ENCODE results near the gene SLC12A3.

GRCh38 chr16:56895813-56896212 lies 30.8 kb downstream of the SLC12A3 start:
- TF ChIP-seq CTCF (IDR thresholded peaks at IDR 0.05; ENCODE audit: control extremely low read depth in 1 of 3, insufficient read depth in 1 of 3, low read depth in 1 of 3, low read length in 3 of 3) (no peak), POLR2AphosphoS5 (IDR thresholded peaks at IDR 0.05; ENCODE audit: low read depth, low read length) (no peak), POLR2A (IDR thresholded peaks at IDR 0.05; ENCODE audit: control extremely low read depth in 1 of 2, low read depth in 2 of 2, low read length in 2 of 2) (no peak), SIN3A (conservative IDR thresholded peaks at IDR 0.05 in 1 of 2, IDR thresholded peaks at IDR 0.05 in 1 of 2; ENCODE audit: low read depth in 1 of 2, low read length in 2 of 2) (no peak), RBBP5 (IDR thresholded peaks at IDR 0.05; ENCODE audit: borderline replicate concordance, low read depth, low read length) (no peak), TEAD4 (IDR thresholded peaks at IDR 0.05; ENCODE audit: low read depth, low read length) (no peak), CBX5 (IDR thresholded peaks at IDR 0.05; ENCODE audit: low read depth, low read length) (no peak), SRF (IDR thresholded peaks at IDR 0.05; ENCODE audit: low read depth, low read length) (no peak), ZNF274 (IDR thresholded peaks at IDR 0.05; ENCODE audit: borderline replicate concordance, extremely low read depth, low read length) (no peak), EP300 (IDR thresholded peaks at IDR 0.05; ENCODE audit: borderline replicate concordance in 1 of 2, low read depth in 2 of 2, low read length in 2 of 2) (no peak), BCL11A (IDR thresholded peaks at IDR 0.05; ENCODE audit: low read depth in 2 of 2, low read length in 2 of 2) (no peak), ASH2L (IDR thresholded peaks at IDR 0.05; ENCODE audit: low read length) (no peak), NRF1 (IDR thresholded peaks at IDR 0.05; ENCODE audit: low read depth, low read length) (no peak), EZH2 (IDR thresholded peaks at IDR 0.05; ENCODE audit: low read depth, low read length, severe bottlenecking) (no peak)

Data from H1 (cell line).